Stimulated activated naive CD8-positive, alpha-beta T cell treated with anti-CD3 and anti-CD28 coated beads, Interleukin-15, Interleukin-2, amounts not matched to agents 100 ng/mL and 50 ng/mL, for 24 hours (primary cell): Measurements from ENCODE around the gene PRDM16.

Source experiments
- H3K27ac Mint-ChIP-seq: one replicate; pipeline ENCODE4 v1.8.0; 2021; ENCODE audit warnings: mild to moderate bottlenecking, mixed read lengths
- H3K27me3 Mint-ChIP-seq: one replicate; pipeline ENCODE4 v1.8.0; 2021; ENCODE audit warnings: mixed read lengths
- H3K36me3 Mint-ChIP-seq: one replicate; pipeline ENCODE4 v1.8.0; 2021; ENCODE audit warnings: low read depth, mixed read lengths
- H3K4me1 Mint-ChIP-seq: one replicate; pipeline ENCODE4 v1.8.0; 2021; ENCODE audit warnings: low read depth, mixed read lengths
- H3K4me3 Mint-ChIP-seq: one replicate; pipeline ENCODE4 v1.8.0; 2021; ENCODE audit warnings: mild to moderate bottlenecking, mixed read lengths
- H3K9me3 Mint-ChIP-seq: one replicate; pipeline ENCODE4 v1.8.0; 2021; ENCODE audit warnings: mixed read lengths

PRDM16 gene

GRCh38 chr1:3377166-3377565 is 308.2 kb downstream of the PRDM16 start:
- peaks cover 6% of the 10 kb centered on the region for H3K27me3 Mint-ChIP-seq
- H3K36me3 Mint-ChIP-seq, result no peaks in the 10 kb centered on the region
- H3K9me3 Mint-ChIP-seq, result no peaks in the 10 kb centered on the region
- no peak overlapping the region for H3K4me3 Mint-ChIP-seq
- no peak overlapping the region for H3K27ac Mint-ChIP-seq
- peaks cover 11% of the 10 kb centered on the region for H3K4me1 Mint-ChIP-seq

GRCh38 chr1:3377604-3378279 is 308.7 kb downstream of the PRDM16 start:
- Mint-ChIP-seq H3K27me3 (peaks cover 6% of the 10 kb centered on the region), H3K4me3 (no peak overlapping the region), H3K27ac (no peak overlapping the region), H3K4me1 (peaks cover 5% of the 10 kb centered on the region), H3K36me3 (no peaks in the 10 kb centered on the region), H3K9me3 (no peaks in the 10 kb centered on the region)

- H3K4me3 Mint-ChIP-seq, result no peak overlapping the region
- no peaks in the 10 kb centered on the region for H3K4me1 Mint-ChIP-seq
- no peaks in the 10 kb centered on the region for H3K36me3 Mint-ChIP-seq
- peaks cover 6% of the 10 kb centered on the region for H3K27me3 Mint-ChIP-seq
- no peaks in the 10 kb centered on the region for H3K9me3 Mint-ChIP-seq
- H3K27ac Mint-ChIP-seq, result no peak overlapping the region
Observed at GRCh38 chr1:3378411-3379208, 309.6 kb downstream of the PRDM16 start.

- Mint-ChIP-seq H3K27ac (no peak overlapping the region), H3K4me1 (no peaks in the 10 kb centered on the region), H3K36me3 (no peaks in the 10 kb centered on the region), H3K4me3 (no peak overlapping the region), H3K9me3 (no peaks in the 10 kb centered on the region), H3K27me3 (peaks cover 6% of the 10 kb centered on the region)
Observed at GRCh38 chr1:3379934-3380333, 310.9 kb downstream of the PRDM16 start.

- H3K9me3 Mint-ChIP-seq, result no peaks in the 10 kb centered on the region
- no peaks in the 10 kb centered on the region for H3K36me3 Mint-ChIP-seq
- no peaks in the 10 kb centered on the region for H3K4me1 Mint-ChIP-seq
- no peak overlapping the region for H3K27ac Mint-ChIP-seq
- H3K4me3 Mint-ChIP-seq, result no peak overlapping the region
- H3K27me3 Mint-ChIP-seq, result peaks cover 6% of the 10 kb centered on the region
Observed at GRCh38 chr1:3380469-3380868, 311.5 kb downstream of the PRDM16 start.

GRCh38 chr1:3381901-3382300 is 312.9 kb downstream of the PRDM16 start:
- Mint-ChIP-seq H3K27me3 (no peaks in the 10 kb centered on the region), H3K36me3 (no peaks in the 10 kb centered on the region), H3K4me1 (no peaks in the 10 kb centered on the region), H3K4me3 (no peak overlapping the region), H3K27ac (no peak overlapping the region), H3K9me3 (no peaks in the 10 kb centered on the region)

- Mint-ChIP-seq H3K4me3 (no peak overlapping the region), H3K36me3 (no peaks in the 10 kb centered on the region), H3K9me3 (no peaks in the 10 kb centered on the region), H3K27ac (no peak overlapping the region), H3K4me1 (no peaks in the 10 kb centered on the region), H3K27me3 (no peaks in the 10 kb centered on the region)
Observed at GRCh38 chr1:3382326-3383057, 313.5 kb downstream of the PRDM16 start.

GRCh38 chr1:3383679-3384078 is 314.7 kb downstream of the PRDM16 start:
- Mint-ChIP-seq H3K27ac (no peak overlapping the region), H3K4me1 (no peaks in the 10 kb centered on the region), H3K9me3 (no peaks in the 10 kb centered on the region), H3K4me3 (no peak overlapping the region), H3K27me3 (no peaks in the 10 kb centered on the region), H3K36me3 (no peaks in the 10 kb centered on the region)

- H3K36me3 Mint-ChIP-seq, result no peaks in the 10 kb centered on the region
- H3K9me3 Mint-ChIP-seq, result no peaks in the 10 kb centered on the region
- H3K4me1 Mint-ChIP-seq, result no peaks in the 10 kb centered on the region
- H3K4me3 Mint-ChIP-seq, result no peak overlapping the region
- no peak overlapping the region for H3K27ac Mint-ChIP-seq
- H3K27me3 Mint-ChIP-seq, result no peaks in the 10 kb centered on the region
Observed at GRCh38 chr1:3384407-3384806, 315.4 kb downstream of the PRDM16 start.

- H3K27ac Mint-ChIP-seq, result no peak overlapping the region
- H3K4me1 Mint-ChIP-seq, result no peaks in the 10 kb centered on the region
- peaks cover 3% of the 10 kb centered on the region for H3K27me3 Mint-ChIP-seq
- no peak overlapping the region for H3K4me3 Mint-ChIP-seq
- no peaks in the 10 kb centered on the region for H3K36me3 Mint-ChIP-seq
- H3K9me3 Mint-ChIP-seq, result no peaks in the 10 kb centered on the region
Observed at GRCh38 chr1:3386205-3387002, 317.4 kb downstream of the PRDM16 start.

- no peak overlapping the region for H3K4me3 Mint-ChIP-seq
- no peak overlapping the region for H3K27ac Mint-ChIP-seq
- no peaks in the 10 kb centered on the region for H3K36me3 Mint-ChIP-seq
- H3K9me3 Mint-ChIP-seq, result no peaks in the 10 kb centered on the region
- H3K27me3 Mint-ChIP-seq, result peaks cover 6% of the 10 kb centered on the region
- H3K4me1 Mint-ChIP-seq, result no peaks in the 10 kb centered on the region
Observed at GRCh38 chr1:3387401-3387800, 318.4 kb downstream of the PRDM16 start.

GRCh38 chr1:3389093-3389833 is 320.3 kb downstream of the PRDM16 start:
- H3K4me1 Mint-ChIP-seq, result no peaks in the 10 kb centered on the region
- no peak overlapping the region for H3K4me3 Mint-ChIP-seq
- no peaks in the 10 kb centered on the region for H3K9me3 Mint-ChIP-seq
- no peaks in the 10 kb centered on the region for H3K36me3 Mint-ChIP-seq
- H3K27ac Mint-ChIP-seq, result no peak overlapping the region
- peaks cover 18% of the 10 kb centered on the region for H3K27me3 Mint-ChIP-seq

- Mint-ChIP-seq H3K27ac (no peak overlapping the region), H3K27me3 (peaks cover 23% of the 10 kb centered on the region), H3K4me1 (no peaks in the 10 kb centered on the region), H3K4me3 (no peak overlapping the region), H3K36me3 (no peaks in the 10 kb centered on the region), H3K9me3 (no peaks in the 10 kb centered on the region)
Observed at GRCh38 chr1:3390291-3390690, 321.3 kb downstream of the PRDM16 start.

- peaks cover 31% of the 10 kb centered on the region for H3K27me3 Mint-ChIP-seq
- H3K9me3 Mint-ChIP-seq, result no peaks in the 10 kb centered on the region
- no peak overlapping the region for H3K27ac Mint-ChIP-seq
- no peak overlapping the region for H3K4me3 Mint-ChIP-seq
- H3K4me1 Mint-ChIP-seq, result no peaks in the 10 kb centered on the region
- no peaks in the 10 kb centered on the region for H3K36me3 Mint-ChIP-seq
Observed at GRCh38 chr1:3391711-3392110, 322.7 kb downstream of the PRDM16 start.
